Breast epithelium (tissue), 4 donors: ENCODE measurements around the gene MLLT6. TPM values are rescaled to one million over a fixed set of nuclear protein-coding genes. Genes with fewer than 3 reads are reported as not detected.

Experiments used
- DNase-seq, 2 donors: peaks; one replicate each; pipeline ENCODE4 v3.0.0-alpha.2; 2019; ENCODE audit warnings: low spot score in 2 of 2
- H3K27ac ChIP-seq, 2 donors: fragments of 200-600 bp; sonication (generic) in 1 of 2; one replicate each; pipeline ENCODE4 v1.5.1; 2016 to 2019; ENCODE audit warnings: mild to moderate bottlenecking in 1 of 2
- H3K27me3 ChIP-seq, 2 donors: fragments of 200-600 bp; sonication (generic) in 1 of 2; one replicate each; pipeline versions ENCODE4 v1.5.1 to v1.6.0; 2017 to 2019; ENCODE audit warnings: control low read depth in 1 of 2, mild to moderate bottlenecking in 1 of 2
- H3K36me3 ChIP-seq: fragments of 200-600 bp; one replicate; pipeline ENCODE4 v1.5.1; 2019
- H3K4me1 ChIP-seq, 2 donors: fragments of 200-600 bp; sonication (generic); one replicate each; pipeline ENCODE4 v1.5.1; 2016 to 2019; ENCODE audit warnings: control low read depth in 1 of 2
- H3K4me3 ChIP-seq, 3 donors: fragments of 200-600 bp; sonication (generic); 1 replicate in 2 of 3; 2 replicates in 1 of 3; pipeline ENCODE4 v1.5.1; 2016 to 2019; ENCODE audit warnings: mild to moderate bottlenecking in 3 of 3, moderate library complexity in 2 of 3
- H3K9me3 ChIP-seq, 2 donors: fragments of 200-600 bp; sonication (generic) in 1 of 2; one replicate each; pipeline ENCODE4 v1.5.1; 2016 to 2019; ENCODE audit warnings: control low read depth in 1 of 2
- POLR2A ChIP-seq: fragments of 450-650 bp; IDR thresholded peaks from one replicate; pipeline ENCODE4 v1.6.1; 2016; ENCODE audit warnings: antibody characterized with exemption, mild to moderate bottlenecking, moderate library complexity
- POLR2AphosphoS5 ChIP-seq, 3 donors: sonication (generic); formaldehyde crosslinking; IDR thresholded peaks; one replicate each; pipeline ENCODE4 v1.6.1; 2017; ENCODE audit warnings: antibody characterized with exemption in 3 of 3
- intact Hi-C: fragments of 100-400 bp; cut with DNase I; formaldehyde crosslinking; loops from one replicate; pipeline ENCODE4 v1.15.1; 2023; ENCODE audit warnings: low total_unique reads
- total RNA-seq, 3 donors: library from RNA; depleted of rRNA; stranded (reverse); fragments of >200 nt; gene quantifications; one replicate each; pipeline ENCODE4 v1.1.0, GENCODE V29; 2016
- TF ChIP-seq, protein P1 (sequence below), 3 donors: fragments of 450-650 bp; IDR thresholded peaks; one replicate each; pipeline ENCODE4 v1.5.1; 2016 to 2017; ENCODE audit warnings: antibody characterized with exemption in 3 of 3, mild to moderate bottlenecking in 3 of 3, moderate library complexity in 3 of 3

Gene MLLT6
- total RNA-seq, 3 donors from 2014 or later = 41.9 to 101 (median 90.5) TPM

DNA sequence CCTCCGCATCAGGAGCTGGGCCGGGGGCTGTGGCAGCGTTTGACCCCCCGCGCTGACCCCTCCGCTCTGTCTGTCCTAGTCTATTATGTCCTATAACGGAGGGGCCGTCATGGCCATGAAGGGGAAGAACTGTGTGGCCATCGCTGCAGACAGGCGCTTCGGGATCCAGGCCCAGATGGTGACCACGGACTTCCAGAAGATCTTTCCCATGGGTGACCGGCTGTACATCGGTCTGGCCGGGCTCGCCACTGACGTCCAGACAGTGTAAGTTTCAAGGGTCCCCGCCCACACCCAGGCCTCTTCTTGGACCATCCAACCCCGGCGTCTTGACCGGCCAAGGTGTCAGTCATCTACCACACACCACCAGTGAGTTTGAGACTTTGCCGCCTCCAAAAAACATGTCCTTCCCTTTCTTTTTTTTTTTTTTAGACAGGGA is 48.0 kb downstream of the MLLT6 start:
- no peak for DNase-seq
- Histone ChIP-seq H3K4me3 (peak overlapping the region; percentile 84 to 96 (median 91)), H3K36me3 (no peaks in the 10 kb centered on the region), H3K27me3 (no peaks in the 10 kb centered on the region), H3K27ac (peak overlapping the region; percentile 79 to 94), H3K4me1 (peaks cover 0 to 13% of the 10 kb centered on the region in 2 donors), H3K9me3 (no peaks in the 10 kb centered on the region)
- intact Hi-C loops = no loop called here
- TF ChIP-seq, protein P1, sequence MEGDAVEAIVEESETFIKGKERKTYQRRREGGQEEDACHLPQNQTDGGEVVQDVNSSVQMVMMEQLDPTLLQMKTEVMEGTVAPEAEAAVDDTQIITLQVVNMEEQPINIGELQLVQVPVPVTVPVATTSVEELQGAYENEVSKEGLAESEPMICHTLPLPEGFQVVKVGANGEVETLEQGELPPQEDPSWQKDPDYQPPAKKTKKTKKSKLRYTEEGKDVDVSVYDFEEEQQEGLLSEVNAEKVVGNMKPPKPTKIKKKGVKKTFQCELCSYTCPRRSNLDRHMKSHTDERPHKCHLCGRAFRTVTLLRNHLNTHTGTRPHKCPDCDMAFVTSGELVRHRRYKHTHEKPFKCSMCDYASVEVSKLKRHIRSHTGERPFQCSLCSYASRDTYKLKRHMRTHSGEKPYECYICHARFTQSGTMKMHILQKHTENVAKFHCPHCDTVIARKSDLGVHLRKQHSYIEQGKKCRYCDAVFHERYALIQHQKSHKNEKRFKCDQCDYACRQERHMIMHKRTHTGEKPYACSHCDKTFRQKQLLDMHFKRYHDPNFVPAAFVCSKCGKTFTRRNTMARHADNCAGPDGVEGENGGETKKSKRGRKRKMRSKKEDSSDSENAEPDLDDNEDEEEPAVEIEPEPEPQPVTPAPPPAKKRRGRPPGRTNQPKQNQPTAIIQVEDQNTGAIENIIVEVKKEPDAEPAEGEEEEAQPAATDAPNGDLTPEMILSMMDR (IDR thresholded peaks at IDR 0.05) = no peak
- TF ChIP-seq POLR2AphosphoS5 (IDR thresholded peaks at IDR 0.05) = no peak
- TF ChIP-seq POLR2A = no peak

DNA sequence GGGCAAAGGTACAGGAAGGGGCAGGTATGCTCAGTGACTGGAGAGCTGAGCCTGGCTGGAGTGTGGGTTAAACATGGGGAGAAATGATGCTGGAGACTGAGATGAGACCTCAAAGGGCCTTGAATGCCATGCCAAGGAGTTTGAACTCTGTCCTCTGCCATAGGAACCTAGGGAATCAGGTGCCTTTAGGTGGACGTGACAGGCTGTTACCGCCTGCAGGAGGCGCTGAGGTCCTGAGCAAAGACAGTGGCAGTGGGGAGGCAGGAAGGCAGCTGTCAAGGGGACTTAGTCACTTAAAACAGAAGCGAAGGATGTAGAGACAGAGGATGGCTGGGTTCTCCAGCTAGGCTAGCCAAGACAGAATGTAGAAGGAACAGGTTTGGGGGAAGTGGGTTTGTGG is 56.5 kb downstream of the MLLT6 start:
- Histone ChIP-seq H3K4me3 (no peak overlapping the region), H3K27ac (no peak overlapping the region), H3K27me3 (no peaks in the 10 kb centered on the region), H3K9me3 (no peaks in the 10 kb centered on the region), H3K4me1 (no peaks in the 10 kb centered on the region), H3K36me3 (peaks cover 4% of the 10 kb centered on the region)
- DNase-seq = no peak
- TF ChIP-seq POLR2AphosphoS5 (IDR thresholded peaks at IDR 0.05) = no peak
- TF ChIP-seq, protein P1 (IDR thresholded peaks at IDR 0.05) = no peak
- no peak for TF ChIP-seq POLR2A
- intact Hi-C loops = no loop called here

DNA sequence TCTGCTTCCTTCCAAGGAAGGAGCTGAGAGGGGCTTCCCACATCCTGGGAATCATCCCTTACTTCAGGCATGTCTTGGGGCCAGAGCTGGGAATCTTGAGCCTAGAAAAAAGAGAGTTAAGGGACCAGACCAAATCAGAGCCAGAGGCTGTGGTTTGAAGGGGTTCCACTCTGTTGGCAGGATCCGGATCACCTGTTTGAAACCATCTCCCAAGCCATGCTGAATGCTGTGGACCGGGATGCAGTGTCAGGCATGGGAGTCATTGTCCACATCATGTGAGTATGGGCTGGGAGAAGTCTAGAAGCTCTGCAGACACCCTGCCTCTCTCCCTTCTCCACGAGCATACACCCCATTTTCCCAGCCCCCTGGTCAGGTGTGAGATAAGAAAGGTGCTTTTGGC is 57.2 kb downstream of the MLLT6 start:
- Histone ChIP-seq H3K4me1 (no peaks in the 10 kb centered on the region), H3K36me3 (peaks cover 4% of the 10 kb centered on the region), H3K27ac (no peak overlapping the region), H3K27me3 (no peaks in the 10 kb centered on the region), H3K4me3 (no peak overlapping the region), H3K9me3 (no peaks in the 10 kb centered on the region)
- TF ChIP-seq, protein P1 (IDR thresholded peaks at IDR 0.05) = no peak
- TF ChIP-seq POLR2AphosphoS5 (IDR thresholded peaks at IDR 0.05) = no peak
- TF ChIP-seq POLR2A = no peak
- intact Hi-C loops = no loop called here
- no peak for DNase-seq

DNA sequence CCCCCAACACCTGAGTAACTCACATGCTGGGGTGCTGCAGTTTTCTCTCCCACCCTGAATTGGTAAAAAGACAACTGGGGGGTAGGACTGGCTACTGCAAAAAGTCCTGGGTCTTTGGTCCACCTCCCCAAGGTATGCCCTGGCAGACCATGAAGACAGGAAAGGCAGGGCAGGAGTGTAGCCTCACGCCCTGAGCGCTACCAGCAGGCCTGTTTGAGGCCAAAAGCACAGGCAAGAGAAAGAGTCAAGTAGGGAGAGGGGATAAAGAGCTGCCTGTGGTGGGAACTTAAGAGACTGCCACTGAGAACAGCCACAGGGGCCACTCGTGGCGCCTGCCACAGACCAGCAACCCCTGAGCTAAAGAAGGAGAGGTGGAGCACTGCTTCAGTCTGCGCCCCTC is 61.3 kb downstream of the MLLT6 start:
- no peak for DNase-seq
- intact Hi-C loops = no loop called here
- Histone ChIP-seq H3K27ac (no peak overlapping the region), H3K4me3 (no peak overlapping the region), H3K9me3 (no peaks in the 10 kb centered on the region), H3K27me3 (no peaks in the 10 kb centered on the region), H3K4me1 (no peaks in the 10 kb centered on the region), H3K36me3 (peaks cover 5% of the 10 kb centered on the region)
- TF ChIP-seq POLR2AphosphoS5 (IDR thresholded peaks at IDR 0.05) = no peak
- TF ChIP-seq, protein P1 (IDR thresholded peaks at IDR 0.05) = no peak
- TF ChIP-seq POLR2A = no peak

DNA sequence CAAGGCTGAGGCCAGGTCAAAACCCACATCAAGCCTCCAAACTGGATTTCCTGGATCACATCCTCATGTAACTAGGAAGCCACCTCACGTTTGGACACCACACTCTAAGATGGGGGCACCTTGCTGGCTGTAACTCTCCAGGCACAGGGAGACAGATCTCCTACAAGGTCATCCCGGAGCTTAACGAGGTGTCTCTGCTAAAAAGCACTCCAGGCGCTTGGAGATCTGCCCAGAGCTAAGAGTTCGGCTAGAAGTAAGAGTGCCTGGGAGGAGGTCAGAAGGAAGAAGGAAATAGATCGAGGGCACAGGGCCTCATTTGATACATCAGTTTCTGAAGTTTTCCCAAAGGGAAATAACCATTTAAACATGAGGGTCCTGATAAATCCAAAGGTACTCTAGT is 63.3 kb downstream of the MLLT6 start:
- H3K36me3 ChIP-seq = peaks cover 8% of the 10 kb centered on the region

More for the DNA sequence above, 63.3 kb downstream of the MLLT6 start:
- Histone ChIP-seq H3K4me3 (no peak overlapping the region), H3K27ac (peak overlapping the region in 1 of 2 donors; percentile 50), H3K27me3 (no peaks in the 10 kb centered on the region), H3K9me3 (no peaks in the 10 kb centered on the region), H3K4me1 (no peaks in the 10 kb centered on the region)
- TF ChIP-seq POLR2A (no peak), POLR2AphosphoS5 (IDR thresholded peaks at IDR 0.05) (no peak)
- TF ChIP-seq, protein P1 (IDR thresholded peaks at IDR 0.05) = no peak
- DNase-seq = no peak
- intact Hi-C loops = no loop called here
